PC-3 (cell line): ENCODE data around the gene PSG2.
"Not testable (repeated sequence)": the region's sequence is repeated elsewhere in the genome, so short reads cannot be mapped to it uniquely, and the experiment has no call there.

ENCODE experiments used
- EZH2 ChIP-seq: fragments of 300-600 bp; sonication (generic); IDR thresholded peaks from one replicate; pipeline ENCODE4 v1.6.1; 2017; ENCODE audit warnings: antibody characterized with exemption, mild to moderate bottlenecking, low read length; ENCODE audit not compliant: unreplicated experiment
- EZH2phosphoT487 ChIP-seq: fragments of 300-600 bp; sonication (generic); IDR thresholded peaks from 2 replicates; pipeline ENCODE4 v1.6.1; 2018; ENCODE audit warnings: mild to moderate bottlenecking, antibody characterized with exemption, low read length, borderline replicate concordance
- TF ChIP-seq, protein P1 (sequence below): fragments of 300-600 bp; sonication (generic); conservative IDR thresholded peaks from 2 replicates; pipeline ENCODE4 v1.5.1; 2017; ENCODE audit warnings: antibody characterized with exemption, low read depth, mild to moderate bottlenecking, low read length

DNA sequence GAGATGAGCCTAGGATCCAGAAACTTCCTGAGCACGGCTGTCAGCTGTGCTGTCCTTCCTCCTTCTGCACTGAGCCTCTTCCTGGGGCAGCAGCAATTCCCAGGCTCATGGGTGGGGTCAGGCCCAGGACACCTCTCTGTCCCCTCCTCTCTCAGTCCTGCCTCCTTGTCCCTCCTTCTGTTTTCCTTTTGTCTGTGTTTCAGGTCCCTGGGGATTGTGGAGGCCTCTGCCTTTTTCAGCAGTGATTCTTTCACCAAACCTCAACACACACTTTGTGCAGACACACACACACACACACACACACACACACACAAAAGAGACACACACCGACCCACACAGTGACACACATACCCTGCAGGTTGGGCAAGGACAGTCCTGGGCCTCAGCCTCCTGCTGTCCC is at the start of gene PSG2:
- not testable (repeated sequence) for TF ChIP-seq EZH2, EZH2phosphoT487
- TF ChIP-seq, protein P1, sequence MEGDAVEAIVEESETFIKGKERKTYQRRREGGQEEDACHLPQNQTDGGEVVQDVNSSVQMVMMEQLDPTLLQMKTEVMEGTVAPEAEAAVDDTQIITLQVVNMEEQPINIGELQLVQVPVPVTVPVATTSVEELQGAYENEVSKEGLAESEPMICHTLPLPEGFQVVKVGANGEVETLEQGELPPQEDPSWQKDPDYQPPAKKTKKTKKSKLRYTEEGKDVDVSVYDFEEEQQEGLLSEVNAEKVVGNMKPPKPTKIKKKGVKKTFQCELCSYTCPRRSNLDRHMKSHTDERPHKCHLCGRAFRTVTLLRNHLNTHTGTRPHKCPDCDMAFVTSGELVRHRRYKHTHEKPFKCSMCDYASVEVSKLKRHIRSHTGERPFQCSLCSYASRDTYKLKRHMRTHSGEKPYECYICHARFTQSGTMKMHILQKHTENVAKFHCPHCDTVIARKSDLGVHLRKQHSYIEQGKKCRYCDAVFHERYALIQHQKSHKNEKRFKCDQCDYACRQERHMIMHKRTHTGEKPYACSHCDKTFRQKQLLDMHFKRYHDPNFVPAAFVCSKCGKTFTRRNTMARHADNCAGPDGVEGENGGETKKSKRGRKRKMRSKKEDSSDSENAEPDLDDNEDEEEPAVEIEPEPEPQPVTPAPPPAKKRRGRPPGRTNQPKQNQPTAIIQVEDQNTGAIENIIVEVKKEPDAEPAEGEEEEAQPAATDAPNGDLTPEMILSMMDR: not testable (repeated sequence)
